Activated naive CD8-positive, alpha-beta T cell treated with anti-CD3 and anti-CD28 coated beads, Interleukin-2, amount 50 U/mL, for 16 hours (primary cell): ENCODE measurements around the gene MAST2.
"Not testable (repeated sequence)": the region's sequence is repeated elsewhere in the genome, so short reads cannot be mapped to it uniquely, and the experiment has no call there.

Experiments used
- DNase-seq: peaks from one replicate; pipeline ENCODE4 v3.0.0-alpha.2; 2020; ENCODE audit warnings: low read depth, low spot score

The MAST2 gene

GRCh38 chr1:45857755-45858492 is 54.5 kb downstream of the MAST2 start:
- not testable (repeated sequence) for DNase-seq

GRCh38 chr1:45859221-45859620 is 55.8 kb downstream of the MAST2 start:
- no peak for DNase-seq

DNA sequence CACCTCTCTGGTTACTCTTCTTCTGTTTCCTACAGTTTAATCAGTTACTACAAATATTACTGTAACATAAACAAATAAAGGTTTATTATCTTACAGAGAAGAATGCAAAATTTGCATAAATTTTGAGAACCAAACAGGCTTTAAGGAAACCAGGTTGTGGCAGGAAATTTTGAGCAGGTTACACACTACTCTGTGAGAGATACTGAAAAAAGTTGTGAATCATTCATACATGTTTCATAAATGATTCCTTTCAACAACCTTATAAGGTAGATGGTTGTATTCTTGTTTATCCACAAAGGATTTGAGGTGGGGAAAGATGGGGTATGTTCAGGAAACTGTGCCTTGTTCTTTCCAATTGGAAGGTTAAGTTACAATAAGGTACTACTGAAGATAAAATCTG is 58.6 kb downstream of the MAST2 start:
- DNase-seq = no peak

GRCh38 chr1:45863218-45863617 is 59.8 kb downstream of the MAST2 start:
- DNase-seq = no peak

DNA sequence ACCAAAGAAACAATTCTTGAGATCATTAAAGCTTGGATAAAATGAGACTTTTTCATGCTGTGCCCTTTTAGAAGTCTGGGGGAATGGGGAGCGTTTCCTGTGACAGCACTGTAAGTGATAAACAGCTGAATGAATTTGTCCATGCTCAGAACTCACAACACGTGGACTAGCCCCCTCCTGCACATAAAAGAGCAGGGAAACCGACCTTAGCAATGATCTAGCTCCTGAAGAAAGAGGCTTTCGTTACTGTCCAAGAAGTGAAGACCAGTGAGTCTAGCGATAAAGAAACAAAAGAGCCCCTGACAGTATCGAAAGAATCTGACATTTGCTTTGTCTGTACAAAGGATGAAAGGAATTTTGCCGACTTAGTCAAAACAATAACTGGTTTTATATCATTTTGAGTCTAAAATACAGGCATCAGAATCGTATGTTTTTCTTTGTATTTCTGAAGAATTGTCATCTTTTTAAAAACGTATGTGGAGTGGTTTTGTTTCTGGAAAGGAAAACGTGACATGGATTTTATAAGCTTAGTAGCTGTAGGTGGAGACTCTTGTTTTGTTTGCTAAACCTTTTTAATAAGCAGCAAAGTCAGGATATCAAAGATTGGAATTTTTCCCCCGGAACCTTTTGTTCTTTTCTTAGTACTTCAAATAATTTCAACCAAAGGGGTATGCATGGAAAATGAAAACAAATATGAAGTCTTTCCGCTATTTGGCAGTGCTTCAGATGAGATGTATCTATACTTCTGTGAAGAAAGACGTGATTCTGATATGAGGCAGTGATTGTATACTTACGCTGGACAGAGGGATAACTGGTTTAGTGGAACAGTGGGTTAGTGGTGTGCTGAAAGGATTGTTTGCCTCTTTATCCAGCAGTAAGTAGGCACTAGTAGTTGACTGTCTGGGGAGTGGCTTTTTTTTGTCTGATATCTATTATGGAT is 61.0 kb downstream of the MAST2 start:
- no peak for DNase-seq

DNA sequence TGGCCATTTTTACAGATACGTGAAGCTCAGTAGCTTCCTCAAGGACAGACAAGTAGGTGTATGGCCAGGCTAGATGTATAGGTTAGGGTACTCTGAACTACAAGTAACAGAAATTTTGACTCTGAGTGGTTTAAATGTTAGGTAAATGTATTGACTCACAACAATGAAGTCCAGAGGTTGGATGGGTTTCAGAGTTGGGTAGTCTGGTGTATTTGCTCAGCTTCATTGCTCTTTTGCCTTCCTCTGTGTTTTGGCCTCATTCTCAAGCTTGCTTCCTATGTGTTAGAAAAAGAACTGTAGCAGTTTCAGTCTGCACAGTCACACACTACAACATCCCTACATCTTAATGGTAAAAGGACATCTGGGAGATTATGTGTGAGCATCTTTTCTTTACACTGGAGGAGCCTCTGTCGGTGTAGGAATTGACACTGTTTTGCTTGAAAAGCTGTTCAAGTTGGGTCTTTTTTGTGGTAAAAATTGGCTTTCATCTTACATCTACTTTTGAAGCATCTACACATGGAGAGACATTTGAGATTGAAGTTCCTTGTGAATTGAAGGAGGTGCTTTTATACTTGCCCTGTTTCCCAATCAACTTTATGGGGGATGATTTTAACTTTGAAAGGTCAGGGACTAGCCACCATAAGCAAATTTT is 64.4 kb downstream of the MAST2 start:
- DNase-seq = no peak

- no peak for DNase-seq
These were observed 65.4 kb downstream of the MAST2 start for GRCh38 chr1:45868861-45869260.

- DNase-seq = no peak
These were observed 67.1 kb downstream of the MAST2 start for GRCh38 chr1:45870500-45870899.

DNA sequence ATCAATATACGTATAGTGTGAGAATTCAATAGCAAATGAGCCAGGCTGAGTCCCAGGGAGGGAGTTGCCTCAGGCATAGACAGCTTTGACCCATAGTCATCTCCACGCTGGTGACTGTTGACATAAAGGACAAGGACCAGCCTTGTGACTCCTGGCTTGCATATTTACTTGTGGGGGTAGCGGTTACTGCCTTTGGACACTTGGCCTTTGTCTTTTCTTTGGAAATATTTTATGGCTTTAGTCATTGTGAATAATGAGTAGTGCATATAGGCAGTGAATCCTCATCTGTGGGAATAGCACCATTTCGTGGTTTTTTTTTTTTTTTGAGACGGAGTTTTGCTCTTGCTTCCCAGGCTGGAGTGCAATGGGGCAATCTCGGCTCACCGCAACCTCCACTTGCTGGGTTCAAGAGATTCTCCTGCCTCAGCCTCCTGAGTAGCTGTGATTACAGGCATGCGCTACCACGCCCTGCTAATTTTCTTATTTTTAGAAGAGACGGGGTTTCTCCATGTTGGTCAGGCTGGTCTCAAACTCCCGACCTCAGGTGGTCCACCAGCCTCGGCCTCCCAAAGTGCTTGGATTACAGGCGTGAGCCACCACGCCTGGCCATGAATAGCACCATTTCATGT is 68.9 kb downstream of the MAST2 start:
- DNase-seq = not testable (repeated sequence)

GRCh38 chr1:45876000-45876617 is 72.7 kb downstream of the MAST2 start:
- DNase-seq = no peak

GRCh38 chr1:45877264-45877663 is 73.9 kb downstream of the MAST2 start:
- DNase-seq = no peak

DNA sequence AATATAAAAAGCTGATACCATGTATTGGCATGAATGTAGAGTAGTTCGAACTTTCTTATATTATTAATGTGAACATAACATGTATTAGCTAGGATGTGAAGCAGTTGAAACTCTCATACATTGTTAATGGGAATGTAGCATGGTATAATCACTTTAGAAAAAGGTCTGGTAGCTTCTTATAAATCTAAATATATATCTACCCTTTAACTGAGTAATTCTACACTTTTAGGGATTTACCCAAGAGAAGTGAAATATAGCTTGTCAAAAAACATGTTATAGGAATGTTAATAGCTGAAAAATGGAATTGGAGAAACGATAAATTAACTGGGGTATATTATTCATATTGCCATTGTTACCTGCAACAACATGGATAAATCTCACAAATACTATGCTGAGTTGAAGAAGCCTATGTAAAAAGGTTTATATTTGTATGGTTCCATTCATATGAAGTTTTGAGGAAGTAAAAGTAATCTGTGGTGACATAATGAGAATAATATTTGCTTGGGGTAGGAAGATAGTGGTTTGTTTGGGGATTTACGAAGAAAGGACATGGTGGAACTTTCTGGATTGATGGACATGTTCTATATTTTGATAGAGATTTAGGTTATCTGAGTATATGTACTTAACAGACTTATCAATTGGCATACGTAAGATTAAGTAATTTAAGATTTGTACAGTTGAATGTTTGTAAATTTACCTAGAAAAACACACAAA is 76.6 kb downstream of the MAST2 start:
- no peak for DNase-seq

GRCh38 chr1:45880930-45881329 is 77.5 kb downstream of the MAST2 start:
- no peak for DNase-seq

DNA sequence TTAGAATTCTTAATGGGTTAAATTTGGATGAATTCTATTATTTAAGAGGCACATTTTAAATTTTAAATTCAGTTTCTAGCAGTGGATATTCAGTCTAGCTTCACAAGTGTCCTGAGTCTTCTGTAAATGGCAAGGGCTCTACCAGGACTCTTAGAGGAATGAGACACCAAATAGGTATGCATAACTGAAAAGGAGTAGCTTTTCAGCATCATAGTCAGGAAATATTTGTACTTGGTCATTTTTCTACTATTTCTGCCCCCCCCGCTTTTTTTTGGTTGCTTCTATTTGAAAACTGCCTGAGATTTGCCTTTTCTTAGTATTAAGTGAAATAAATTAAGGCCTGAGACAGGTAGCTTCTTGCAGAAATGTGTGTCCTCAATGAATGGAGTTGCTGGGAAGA is 80.2 kb downstream of the MAST2 start:
- no peak for DNase-seq

- DNase-seq = no peak
These were observed 81.3 kb downstream of the MAST2 start for GRCh38 chr1:45884700-45885099.

GRCh38 chr1:45886229-45886628 is 82.8 kb downstream of the MAST2 start:
- DNase-seq = no peak

DNA sequence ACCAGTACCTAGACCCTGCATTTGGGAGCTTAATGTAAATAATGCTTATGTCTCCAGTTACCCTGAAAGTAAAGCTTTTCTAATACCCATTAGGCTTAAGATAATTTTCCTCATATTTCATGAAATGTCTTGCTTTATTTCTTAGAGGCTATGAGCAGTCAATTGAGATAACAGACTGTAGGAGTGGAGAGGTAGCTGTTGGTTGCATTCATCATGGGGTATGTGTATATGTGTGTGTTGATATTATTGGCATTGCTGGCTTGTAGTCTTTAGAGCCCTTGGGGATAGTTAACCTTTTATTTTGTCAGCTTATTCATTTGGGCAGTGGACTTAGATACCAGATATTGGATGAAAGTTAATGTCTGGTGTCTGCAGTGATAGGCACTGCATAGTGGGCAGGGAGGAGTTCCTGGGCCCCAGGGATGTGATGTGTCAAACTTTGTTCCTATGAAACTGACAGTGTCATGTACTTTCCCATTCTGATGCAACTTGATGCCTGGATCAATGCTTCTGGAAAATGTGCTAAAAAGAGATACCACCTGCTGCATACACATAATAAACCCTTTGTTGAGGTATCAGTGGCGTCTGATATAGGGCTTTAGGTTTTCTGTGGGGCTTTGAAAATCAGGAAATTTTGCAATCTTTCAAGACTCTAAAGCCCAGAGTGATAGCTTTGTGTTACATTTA is 83.9 kb downstream of the MAST2 start:
- no peak for DNase-seq

DNA sequence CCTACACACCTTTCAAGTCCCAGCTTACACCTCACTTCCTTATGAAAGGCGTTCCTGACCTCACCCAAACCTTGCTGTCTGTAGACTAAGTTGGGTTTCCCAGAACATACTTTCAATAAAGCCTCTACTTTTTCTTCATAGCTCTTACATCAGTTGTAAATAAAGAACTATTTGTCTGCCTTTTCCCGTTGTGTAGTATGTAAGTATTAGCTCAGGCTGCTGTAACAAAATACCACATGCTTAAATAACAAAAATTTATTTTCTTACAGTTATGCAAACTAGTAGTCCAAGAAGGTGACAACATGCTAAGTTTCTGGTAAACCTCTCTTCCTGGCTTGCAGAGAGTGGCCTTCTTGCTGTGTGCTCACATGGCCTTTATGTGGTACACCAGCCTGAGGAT is 86.7 kb downstream of the MAST2 start:
- DNase-seq = no peak

GRCh38 chr1:45891087-45891486 is 87.7 kb downstream of the MAST2 start:
- DNase-seq = no peak
